NOMO-1 treated with dmso at 0.1 percent for 144 hours (cell line): ENCODE measurements around the gene FLNB.

Experiments
- DNase-seq: peaks from one replicate; lab custom pipeline; 2025; ENCODE audit not compliant: unreplicated experiment; lab: John Stamatoyannopoulos, UW

The FLNB gene

DNA sequence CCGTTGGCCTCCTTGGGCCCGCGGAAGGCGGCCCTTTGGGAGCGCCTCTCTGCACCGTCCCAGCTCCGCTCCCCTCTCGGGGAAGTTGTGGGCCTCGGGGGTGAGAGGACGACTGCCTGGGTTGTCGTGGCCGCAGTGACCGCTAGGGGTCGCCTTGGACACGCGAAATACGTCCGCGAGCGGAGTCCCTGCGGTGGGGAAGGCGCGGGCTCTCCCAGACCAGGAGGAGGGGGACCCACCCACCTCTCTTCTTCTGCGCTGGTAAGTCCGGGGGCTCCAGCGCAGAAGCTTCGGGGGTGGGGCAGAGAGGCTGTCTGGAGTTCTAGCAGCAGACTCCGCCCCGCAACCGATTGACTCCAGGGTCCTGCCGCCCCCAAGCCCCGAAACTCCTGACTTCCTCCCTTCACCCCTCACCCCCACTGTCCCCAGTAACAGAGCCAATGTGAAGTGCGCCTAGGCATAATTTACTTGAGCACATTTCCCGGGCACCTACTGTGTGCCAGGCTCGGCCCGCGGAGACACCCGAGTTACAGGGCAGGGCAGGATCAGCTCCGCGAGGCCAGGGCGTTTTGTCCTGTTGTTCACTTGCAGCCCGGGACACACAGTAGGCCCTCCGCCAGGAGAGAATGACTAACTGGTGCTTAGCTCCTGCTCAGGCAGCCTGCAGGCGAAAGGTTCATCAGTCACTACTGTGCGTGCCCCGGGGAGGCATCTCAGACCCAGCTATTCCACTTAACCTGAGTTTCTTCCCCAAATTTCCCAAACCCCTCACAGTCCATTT is 169.7 kb downstream of the FLNB start:
- DNase-seq: peak; percentile 74

GRCh38 chr3:58178528-58179234 is 170.5 kb downstream of the FLNB start:
- DNase-seq: no peak

DNA sequence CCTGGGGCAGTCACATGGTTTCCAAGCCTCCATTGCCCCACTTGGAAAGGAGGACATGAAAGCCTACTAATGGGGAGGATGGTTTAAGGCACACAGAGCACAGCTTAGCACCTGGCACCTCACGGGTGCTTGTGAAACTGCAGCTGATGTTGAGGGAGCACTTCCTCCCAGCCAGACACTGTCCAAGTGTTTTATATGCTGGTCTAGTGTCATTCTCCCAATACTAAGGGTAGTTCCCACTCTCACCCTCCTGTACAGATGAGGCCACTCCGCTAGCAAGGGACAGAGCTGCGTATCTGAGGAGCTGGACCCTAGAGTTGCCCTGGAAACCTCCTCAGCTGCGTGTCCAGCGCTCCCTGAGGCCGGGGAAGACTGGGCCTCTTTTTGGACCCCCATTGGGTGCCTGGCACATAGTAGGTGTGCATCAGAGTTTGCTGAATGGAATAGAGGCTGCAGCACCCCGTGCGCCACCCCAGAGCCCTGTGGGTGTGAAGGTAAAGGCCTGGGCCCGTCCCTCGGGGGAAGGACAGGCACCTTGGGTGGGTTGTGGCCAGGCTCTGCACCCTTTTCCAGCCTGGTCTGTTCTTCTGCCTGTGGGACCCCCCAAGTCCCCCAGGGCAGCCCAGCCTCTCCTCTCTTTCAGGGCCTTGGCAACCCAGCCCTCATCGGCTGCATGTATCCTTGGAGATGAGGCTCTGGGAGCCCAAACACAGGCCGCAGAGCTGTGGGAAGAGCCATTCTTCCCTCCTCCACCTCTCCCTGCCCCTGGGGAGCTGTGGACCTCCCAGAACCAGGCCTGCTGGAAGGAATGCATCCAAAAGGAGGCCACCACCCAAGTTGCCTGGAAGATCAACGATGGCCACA is 171.2 kb downstream of the FLNB start:
- DNase-seq: no peak

DNA sequence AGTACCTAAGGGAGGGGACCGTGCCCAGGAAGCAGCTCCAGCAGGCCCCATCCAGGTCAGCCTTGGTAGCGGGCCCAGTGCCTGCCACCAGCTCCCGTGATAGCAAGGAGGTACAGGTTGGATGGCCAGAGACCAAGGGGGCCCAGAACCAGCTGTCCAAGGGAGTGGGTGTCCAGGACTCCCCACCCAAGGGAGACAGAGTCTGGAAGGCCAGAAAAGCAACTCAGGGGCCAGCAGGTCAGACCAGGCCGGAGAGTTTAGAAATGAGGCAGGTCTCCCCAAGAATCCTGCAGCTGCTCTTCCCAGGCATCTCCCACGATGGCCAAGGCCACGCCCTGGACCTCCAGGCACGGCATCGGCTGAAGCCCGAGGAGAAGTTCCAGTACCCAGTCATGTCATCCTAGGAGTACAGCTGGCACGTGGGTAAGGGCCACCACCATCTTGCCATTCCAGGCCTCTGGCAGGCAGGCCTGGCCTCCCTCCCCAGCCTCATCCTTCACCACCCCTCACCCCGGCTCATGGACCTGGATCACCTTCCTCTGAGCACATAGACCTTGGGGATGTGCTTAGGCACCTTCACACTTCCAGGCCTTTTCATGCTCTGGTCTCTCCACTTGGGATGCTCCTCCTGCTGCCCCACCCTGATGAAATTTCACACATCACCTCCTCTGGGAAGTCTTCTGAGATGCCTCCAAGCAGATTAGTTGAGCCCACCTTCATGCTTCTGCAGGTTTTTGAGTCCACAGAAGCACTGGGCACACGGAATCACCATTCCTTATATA is 172.1 kb downstream of the FLNB start:
- no peak for DNase-seq

GRCh38 chr3:58180940-58181587 is 172.8 kb downstream of the FLNB start:
- DNase-seq: no peak

GRCh38 chr3:58183221-58183620 is 175.0 kb downstream of the FLNB start:
- DNase-seq: no peak

DNA sequence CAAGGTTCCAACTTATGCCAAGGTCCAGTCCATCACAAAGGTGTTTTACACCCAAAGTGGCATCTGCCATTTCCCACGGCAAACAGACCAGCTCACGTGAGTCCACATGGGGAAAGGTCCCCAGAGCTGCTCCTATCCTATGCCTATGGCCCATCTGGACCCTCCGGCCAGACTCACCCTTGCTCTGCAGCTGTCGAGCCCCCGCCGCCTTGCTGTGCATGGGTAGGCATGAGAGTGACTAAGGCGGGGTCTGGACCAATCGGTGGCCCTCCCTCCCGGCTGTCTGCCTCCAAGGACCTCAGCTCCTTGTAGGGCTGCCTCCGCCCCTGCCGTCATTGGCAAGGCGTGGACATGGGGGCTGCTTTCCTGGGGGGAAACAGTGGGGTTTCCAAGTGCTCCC is 175.7 kb downstream of the FLNB start:
- DNase-seq: no peak

GRCh38 chr3:58184309-58184981 is 176.2 kb downstream of the FLNB start:
- no peak for DNase-seq

DNA sequence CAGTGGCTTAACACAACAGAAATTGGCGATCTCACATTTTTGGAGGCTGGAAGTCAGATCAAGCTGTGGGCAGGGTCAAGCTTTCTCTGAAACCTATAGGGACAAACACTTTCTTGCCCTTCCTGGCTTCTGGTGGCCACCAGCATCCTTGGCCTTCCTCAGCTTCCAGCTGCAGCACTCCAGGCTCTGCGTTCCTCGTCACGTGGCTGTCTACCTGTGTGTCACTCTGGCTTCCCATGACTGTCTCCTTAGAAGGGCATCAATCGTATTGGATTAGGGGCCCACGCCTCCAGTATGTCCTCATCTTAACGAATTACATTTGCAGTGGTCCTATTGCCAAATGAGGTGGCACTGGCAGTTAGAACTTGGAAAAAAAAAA is 176.7 kb downstream of the FLNB start:
- DNase-seq: no peak

DNA sequence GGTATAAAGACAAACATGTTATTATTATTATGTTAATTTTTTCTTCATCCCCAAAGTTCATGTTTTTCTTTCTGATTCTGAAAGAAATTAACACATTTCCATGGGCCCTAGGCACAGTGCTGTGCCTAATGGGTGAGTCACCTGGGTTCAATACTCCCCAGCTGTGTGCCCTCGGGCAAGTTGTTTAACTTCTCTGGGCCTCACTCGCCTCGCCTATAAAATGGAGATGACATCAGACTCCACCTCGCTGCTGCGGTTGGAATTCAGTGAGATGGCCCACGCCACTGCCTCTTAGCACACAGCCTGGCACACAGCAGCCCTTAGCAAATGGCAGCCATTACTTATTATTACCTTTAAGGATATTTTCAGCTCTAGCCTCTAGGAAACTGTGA is 179.9 kb downstream of the FLNB start:
- DNase-seq: no peak

DNA sequence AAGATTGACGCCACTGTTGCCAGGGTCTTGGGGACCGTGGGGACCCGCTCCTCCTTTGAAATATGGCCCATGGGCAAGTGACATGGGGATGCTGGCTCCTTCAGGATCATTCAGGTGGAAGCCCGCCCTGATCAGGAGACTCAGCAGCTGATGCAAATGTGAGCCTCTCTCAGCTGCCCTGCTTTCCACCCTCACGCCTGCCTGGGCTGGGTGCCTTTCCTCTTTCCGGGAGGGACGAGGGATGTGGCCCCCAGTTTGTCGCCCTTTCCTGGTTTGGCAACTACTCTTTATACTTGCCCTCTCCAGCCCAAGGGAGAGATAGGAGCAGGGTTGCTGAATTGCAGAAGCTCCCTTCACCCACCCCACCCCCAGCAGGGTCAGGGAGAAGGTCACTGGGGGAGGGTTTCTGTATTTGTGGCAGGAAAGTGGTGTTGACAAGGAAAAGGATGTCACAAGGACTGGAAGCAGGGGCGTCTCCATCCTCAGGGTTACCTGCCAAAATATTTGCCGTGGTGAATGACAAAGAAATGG is 180.8 kb downstream of the FLNB start:
- DNase-seq: no peak

GRCh38 chr3:58189691-58190090 is 181.5 kb downstream of the FLNB start:
- DNase-seq: no peak

- DNase-seq: no peak
These were observed 182.1 kb downstream of the FLNB start for GRCh38 chr3:58190291-58190690.

GRCh38 chr3:58190882-58191281 is 182.7 kb downstream of the FLNB start:
- DNase-seq: no peak

GRCh38 chr3:58191361-58191991 is 183.3 kb downstream of the FLNB start:
- no peak for DNase-seq

DNA sequence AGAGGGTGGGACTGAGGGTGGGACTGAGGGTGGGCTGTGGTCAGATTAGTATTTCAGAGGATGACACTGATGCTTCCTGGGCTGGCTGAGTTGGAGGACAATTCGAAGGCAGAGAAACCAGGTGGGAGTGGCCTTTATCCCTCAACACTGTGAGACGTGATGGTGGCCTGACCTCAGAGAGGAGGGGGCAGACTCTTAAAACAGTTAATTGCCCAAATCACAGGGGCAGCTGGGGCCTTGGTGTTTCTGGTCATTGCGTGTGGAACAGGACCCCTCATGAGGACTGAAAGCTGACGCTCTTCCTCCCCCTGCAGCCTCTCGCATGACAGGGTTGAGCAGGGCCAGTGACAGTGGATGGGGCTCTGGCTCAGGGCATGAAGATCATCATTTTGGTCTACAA is 183.8 kb downstream of the FLNB start:
- DNase-seq: no peak

GRCh38 chr3:58193682-58194407 is 185.6 kb downstream of the FLNB start:
- DNase-seq: no peak

GRCh38 chr3:58197588-58197987 is 189.4 kb downstream of the FLNB start:
- DNase-seq: no peak

DNA sequence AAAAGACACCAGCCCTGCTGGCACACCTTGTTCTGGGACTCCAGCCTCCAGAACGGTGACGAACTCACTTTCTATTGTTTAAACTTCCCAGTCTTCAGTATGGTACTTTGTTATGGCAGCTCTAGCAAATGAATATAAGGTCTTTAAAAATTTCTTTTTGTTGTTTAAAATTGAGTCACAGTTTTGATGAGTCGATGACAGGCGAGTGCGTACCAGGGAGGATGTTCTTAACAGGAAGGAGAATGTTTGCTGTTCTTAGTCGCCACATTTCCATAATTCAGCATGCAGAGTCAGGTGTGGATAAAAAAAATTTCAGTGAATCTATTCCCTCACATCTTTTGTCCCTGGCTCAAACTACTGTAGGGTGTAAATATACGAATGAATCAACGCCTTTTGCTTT is 190.1 kb downstream of the FLNB start:
- no peak for DNase-seq
